Thyroid gland (tissue), 4 donors: ENCODE results near the gene AFF2.

Source experiments
- CTCF ChIP-seq, 6 experiments: fragments of 200-600 bp in 3 of 6; fragments of 450-650 bp in 3 of 6; sonication (generic) in 3 of 6; IDR thresholded peaks; one replicate each; pipeline ENCODE4 v1.5.1; 2016 to 2019; ENCODE audit warnings: antibody characterized with exemption in 6 of 6, mild to moderate bottlenecking in 2 of 6, inconsistent platforms in 1 of 6, moderate library complexity in 1 of 6
- POLR2A ChIP-seq, 2 donors: fragments of 450-650 bp; IDR thresholded peaks; one replicate each; pipeline ENCODE4 v1.6.1; 2017; ENCODE audit warnings: antibody characterized with exemption in 2 of 2, mild to moderate bottlenecking in 2 of 2, moderate library complexity in 1 of 2

GRCh38 chrX:148620023-148620422, 119.6 kb downstream of the AFF2 start:
- TF ChIP-seq CTCF (IDR thresholded peaks at IDR 0.05) (no peak), POLR2A (IDR thresholded peaks at IDR 0.05) (no peak)
